ENCODE results near the gene BAHCC1. TPM values are rescaled to one million over a fixed set of nuclear protein-coding genes. Genes with fewer than 3 reads are reported as not detected.

Gene BAHCC1
- total and polyA plus RNA-seq, 2 of the 8 experiments (the other 6 are each of a cell fraction or from before 2014, with no cell fraction given) = 0.26 to 0.58 TPM

DNA sequence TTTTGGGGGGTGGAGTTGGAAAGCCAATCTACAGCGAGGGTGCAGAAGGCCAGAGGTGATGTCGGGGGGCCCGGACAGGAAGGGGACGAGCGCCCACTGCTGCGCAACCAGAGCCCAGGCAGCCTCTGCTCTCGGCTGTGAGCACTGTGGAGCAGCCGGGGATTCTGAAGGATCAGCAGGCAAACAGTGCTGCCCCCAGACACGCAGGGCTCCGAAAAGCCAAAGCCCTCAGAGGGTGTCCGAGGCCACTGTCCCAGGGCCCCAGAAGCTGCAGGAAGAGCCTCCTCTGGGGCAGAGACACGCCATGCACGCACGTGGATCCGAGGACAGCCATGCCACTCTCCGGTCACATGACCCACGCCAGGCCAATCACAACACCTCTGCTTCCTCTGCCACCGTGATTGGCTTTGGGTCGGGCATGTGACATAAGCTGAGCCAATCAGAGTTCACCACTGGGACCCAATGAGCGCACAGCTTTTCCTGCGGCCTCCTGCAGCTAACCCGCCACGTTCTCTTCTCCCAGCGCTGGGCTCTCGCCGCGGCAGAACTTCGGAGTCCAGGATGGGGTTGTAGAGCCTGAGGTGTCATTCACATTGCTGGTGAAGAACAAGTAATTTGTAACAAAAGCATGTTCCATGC is 76.7 kb downstream of the BAHCC1 start:
- ChIA-PET CTCF (ENCODE audit: partially characterized antibody) (interaction anchor here (0.8 to 3.1 kb wide), 5 partner anchors 13 to 63 kb away, joined by 3 to 21 read pairs (median 3); no protein-coding TSS in a partner anchor), POLR2A (ENCODE audit: partially characterized antibody) (interaction anchor here (0.8 to 0.9 kb wide), 2 partner anchors 9 to 15 kb away, joined by 4 to 5 read pairs; no protein-coding TSS in a partner anchor)
- H3K9me3 ChIP-seq (ENCODE audit: insufficient read depth in 2 of 2, low read depth in 1 of 2, low read length in 1 of 2) = no peaks in the 10 kb centered on the region; a peak in 1 of 4 replicates
- peaks cover 0 to 2% of the 10 kb centered on the region in 2 experiments for H4K20me1 ChIP-seq (replicated peaks in 1 of 2; ENCODE audit: control insufficient read depth in 1 of 2, insufficient read depth in 2 of 2, low read length in 2 of 2)
- FAIRE-seq (peak; percentile 42), DNase-seq (ENCODE audit: low read depth in 1 of 2, low spot score in 2 of 2) (no peak)
- WGBS, 2 experiments (ENCODE audit: extremely low coverage in 1 of 2, insufficient coverage in 1 of 2, insufficient read length in 1 of 2, insufficient replicate concordance in 2 of 2, low coverage in 1 of 2, low lambda C conversion rate in 2 of 2, missing lambda C conversion rate in 1 of 2) = 88% methylated on average over 28 of the region's 28 CpGs; no CpG with 5 or more reads in 1 of the 2 experiments
- H2BK5ac ChIP-seq (ENCODE audit: low read depth, low read length) = no peak overlapping the region
- H3K18ac ChIP-seq (ENCODE audit: extremely low read depth, low read length) = no peak overlapping the region
- H3K27me3 ChIP-seq (replicated peaks in 1 of 4; ENCODE audit: control insufficient read depth in 3 of 4, extremely low read depth in 1 of 4, insufficient read depth in 3 of 4, low read length in 3 of 4) = peaks cover 0 to 4% (median 0%) of the 10 kb centered on the region in 4 experiments; a peak in 1 of 7 replicates
- no peak overlapping the region for H3K9ac ChIP-seq (replicated peaks in 1 of 4; ENCODE audit: extremely low read depth in 1 of 4, low read depth in 3 of 4, low read length in 3 of 4)
- H3K4me3 ChIP-seq (ENCODE audit: extremely low read depth in 1 of 4, insufficient read depth in 2 of 4, low read depth in 3 of 4, low read length in 4 of 4) = no peak overlapping the region
- H3K14ac ChIP-seq (ENCODE audit: insufficient read length) = no peak overlapping the region
- peak overlapping the region; percentile 82; the same call in 1 of the 2 replicates for H4K8ac ChIP-seq (ENCODE audit: extremely low read depth, insufficient read depth, low read length)
- no peak overlapping the region for H3K56ac ChIP-seq (replicated peaks; ENCODE audit: insufficient read length, low read depth, low read length)
- no peak overlapping the region for H2BK15ac ChIP-seq (ENCODE audit: low read length)
- no peak overlapping the region for H2BK120ac ChIP-seq (replicated peaks; ENCODE audit: low read depth, low read length)
- peaks cover 0 to 3% (median 0%) of the 10 kb centered on the region in 4 experiments; a peak in 2 of 7 replicates for H3K4me1 ChIP-seq (replicated peaks in 1 of 4; ENCODE audit: control insufficient read depth in 3 of 4, insufficient read depth in 4 of 4, low read length in 3 of 4)
- H3K23ac ChIP-seq (ENCODE audit: insufficient read length) = no peak overlapping the region
- 0 out of 2 replicates have a peak overlapping the region, but pooled peaks have one; percentile 49 for H2AFZ ChIP-seq (ENCODE audit: low read length)
- no peak overlapping the region for H2AK5ac ChIP-seq (ENCODE audit: low read depth, low read length)
- no peak overlapping the region for H3K4ac ChIP-seq (replicated peaks; ENCODE audit: insufficient read length, low read depth, low read length)
- no peak overlapping the region for H4K91ac ChIP-seq (replicated peaks; ENCODE audit: insufficient read length, low read length)
- no peak overlapping the region for H2BK20ac ChIP-seq (ENCODE audit: low read length)
- H3K36me3 ChIP-seq (ENCODE audit: control insufficient read depth in 2 of 4, insufficient read depth in 4 of 4, low read length in 3 of 4) = no peaks in the 10 kb centered on the region
- no peak overlapping the region for H3K27ac ChIP-seq (ENCODE audit: low read depth, low read length)
- no peaks in the 10 kb centered on the region for H3K79me2 ChIP-seq (ENCODE audit: control insufficient read depth in 1 of 2, insufficient read depth in 2 of 2, low read length in 2 of 2)
- no peaks in the 10 kb centered on the region for H3K23me2 ChIP-seq (ENCODE audit: low read depth, low read length)
- no peak overlapping the region for H3K4me2 ChIP-seq (ENCODE audit: insufficient read depth in 1 of 2, low read depth in 2 of 2, low read length in 2 of 2)
- H3K79me1 ChIP-seq (ENCODE audit: low read depth, low read length) = no peaks in the 10 kb centered on the region
- no peak overlapping the region for H2BK12ac ChIP-seq (ENCODE audit: low read depth, low read length)
- no peak overlapping the region for H4K5ac ChIP-seq (ENCODE audit: insufficient read length, low read depth, low read length)
- no peak for TF ChIP-seq POLR2AphosphoS5 (IDR thresholded peaks at IDR 0.05; ENCODE audit: low read depth, low read length)
- TF ChIP-seq, protein P1, sequence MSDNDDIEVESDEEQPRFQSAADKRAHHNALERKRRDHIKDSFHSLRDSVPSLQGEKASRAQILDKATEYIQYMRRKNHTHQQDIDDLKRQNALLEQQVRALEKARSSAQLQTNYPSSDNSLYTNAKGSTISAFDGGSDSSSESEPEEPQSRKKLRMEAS (IDR thresholded peaks at IDR 0.05) = peak; percentile 90
- TF ChIP-seq YY1 (IDR thresholded peaks at IDR 0.05; ENCODE audit: low read depth, low read length) = peak; percentile 56; the same call in 1 of the 2 replicates
- TF ChIP-seq SRF (IDR thresholded peaks at IDR 0.05; ENCODE audit: low read depth, low read length) = no peak
- TF ChIP-seq KDM5A (IDR thresholded peaks at IDR 0.05; ENCODE audit: low read length) = peak; percentile 47; the same call in 1 of the 2 replicates
- TF ChIP-seq SUZ12 (IDR thresholded peaks at IDR 0.05; ENCODE audit: low read length) = 0 out of 2 replicates have a peak, but pooled peaks have one; percentile 22
- TF ChIP-seq SIX5 (IDR thresholded peaks at IDR 0.05; ENCODE audit: low read depth, low read length) = no peak
- no peak for TF ChIP-seq TAF1 (IDR thresholded peaks at IDR 0.05; ENCODE audit: low read depth, low read length)
- TF ChIP-seq KDM4A (IDR thresholded peaks at IDR 0.05; ENCODE audit: low read depth, low read length, severe bottlenecking) = peak; percentile 32
- TF ChIP-seq ZNF274 (IDR thresholded peaks at IDR 0.05; ENCODE audit: borderline replicate concordance, extremely low read depth, low read length) = no peak
- TF ChIP-seq BACH1 (IDR thresholded peaks at IDR 0.05; ENCODE audit: low read length) = no peak
- TF ChIP-seq TEAD4 (IDR thresholded peaks at IDR 0.05; ENCODE audit: low read depth, low read length) = no peak

All from H1 (cell line).